DMS114 treated with DMSO at 0.1 percent for 48 hours (cell line): ENCODE data around the gene DCLK2.
A peak's percentile ranks its signal among the peaks of the same experiment; 100 is the strongest.

Source experiments
- DNase-seq: peaks from one replicate; lab custom pipeline; 2025; ENCODE audit not compliant: unreplicated experiment; lab: John Stamatoyannopoulos, UW

The DCLK2 gene

GRCh38 chr4:150237110-150237872, 159.0 kb downstream of the DCLK2 start:
- no peak for DNase-seq

- DNase-seq = no peak
These were observed 160.3 kb downstream of the DCLK2 start for GRCh38 chr4:150238591-150238990.

- no peak for DNase-seq
These were observed 161.8 kb downstream of the DCLK2 start for GRCh38 chr4:150240011-150240410.

- DNase-seq = peak; percentile 7
These were observed 164.7 kb downstream of the DCLK2 start for GRCh38 chr4:150242820-150243458.

GRCh38 chr4:150243932-150244331, 165.7 kb downstream of the DCLK2 start:
- no peak for DNase-seq

- no peak for DNase-seq
These were observed 166.4 kb downstream of the DCLK2 start for GRCh38 chr4:150244600-150244999.

- DNase-seq = no peak
These were observed 168.9 kb downstream of the DCLK2 start for GRCh38 chr4:150247184-150247583.

GRCh38 chr4:150248181-150248580, 169.9 kb downstream of the DCLK2 start:
- DNase-seq = no peak

- no peak for DNase-seq
These were observed 172.2 kb downstream of the DCLK2 start for GRCh38 chr4:150250293-150250997.

- no peak for DNase-seq
These were observed 172.9 kb downstream of the DCLK2 start for GRCh38 chr4:150250998-150251651.

- DNase-seq = no peak
These were observed 173.5 kb downstream of the DCLK2 start for GRCh38 chr4:150251752-150252190.

GRCh38 chr4:150252306-150252705, 174.1 kb downstream of the DCLK2 start:
- no peak for DNase-seq

- DNase-seq = no peak
These were observed 174.5 kb downstream of the DCLK2 start for GRCh38 chr4:150252741-150253140.

- no peak for DNase-seq
These were observed 175.2 kb downstream of the DCLK2 start for GRCh38 chr4:150253416-150253815.

- no peak for DNase-seq
These were observed 175.9 kb downstream of the DCLK2 start for GRCh38 chr4:150253965-150254630.

- DNase-seq = no peak
These were observed 177.5 kb downstream of the DCLK2 start for GRCh38 chr4:150255610-150256224.

- DNase-seq = no peak
These were observed 178.0 kb downstream of the DCLK2 start for GRCh38 chr4:150256225-150256620.

- no peak for DNase-seq
These were observed 178.8 kb downstream of the DCLK2 start for GRCh38 chr4:150256841-150257730.

- DNase-seq = no peak
These were observed 180.3 kb downstream of the DCLK2 start for GRCh38 chr4:150258569-150258968.
